CD4-positive, alpha-beta T cell treated with Interleukin-17A for 1 hour (primary cell): ENCODE data around the gene TEN1.
A peak's percentile ranks its signal among the peaks of the same experiment; 100 is the strongest.

Source experiments
- DNase-seq: peaks from one replicate; pipeline ENCODE4 v3.0.0-alpha.2; 2020

The TEN1 gene

GRCh38 chr17:75979705-75980187, 706 bp downstream of the TEN1 start:
- DNase-seq: no peak

DNA sequence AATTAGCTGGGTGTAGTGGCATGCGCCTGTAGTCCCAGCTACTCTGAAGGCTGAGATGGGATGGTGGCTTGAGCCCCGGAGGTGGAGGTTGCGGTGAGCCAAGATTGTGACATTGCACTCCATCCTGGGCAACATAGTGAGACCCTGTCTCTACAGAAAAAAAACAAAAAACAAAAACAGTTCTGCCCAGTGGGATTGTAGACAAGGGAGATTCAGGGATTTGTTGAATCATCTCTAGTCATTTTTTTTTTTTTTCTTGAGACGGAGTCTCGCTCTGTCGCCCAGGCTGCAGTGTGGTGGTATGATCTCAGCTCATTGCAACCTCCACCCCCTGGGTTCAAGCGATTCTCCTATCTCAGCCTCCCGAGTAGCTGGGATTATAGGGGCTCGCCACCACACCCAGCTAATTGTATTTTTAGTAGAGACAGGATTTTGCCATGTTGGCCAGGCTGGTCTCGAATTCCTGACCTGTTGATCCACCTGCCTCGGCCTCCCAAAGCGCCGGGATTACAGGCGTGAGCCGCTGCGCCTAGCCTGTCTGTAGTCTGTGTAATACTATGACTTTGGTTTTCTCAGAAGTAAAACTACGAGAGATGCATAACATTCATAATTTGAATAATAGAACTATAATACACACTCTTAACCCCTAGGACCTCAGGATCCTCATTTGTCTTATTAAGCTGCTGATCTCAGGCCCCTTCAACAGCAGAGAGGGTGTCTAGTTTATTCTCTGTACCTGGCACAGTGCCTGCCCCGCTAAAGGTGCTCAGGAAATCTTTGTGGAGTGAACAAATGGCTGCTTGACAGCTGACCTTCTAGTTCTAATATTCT, 1.4 kb downstream of the TEN1 start:
- DNase-seq: no peak

DNA sequence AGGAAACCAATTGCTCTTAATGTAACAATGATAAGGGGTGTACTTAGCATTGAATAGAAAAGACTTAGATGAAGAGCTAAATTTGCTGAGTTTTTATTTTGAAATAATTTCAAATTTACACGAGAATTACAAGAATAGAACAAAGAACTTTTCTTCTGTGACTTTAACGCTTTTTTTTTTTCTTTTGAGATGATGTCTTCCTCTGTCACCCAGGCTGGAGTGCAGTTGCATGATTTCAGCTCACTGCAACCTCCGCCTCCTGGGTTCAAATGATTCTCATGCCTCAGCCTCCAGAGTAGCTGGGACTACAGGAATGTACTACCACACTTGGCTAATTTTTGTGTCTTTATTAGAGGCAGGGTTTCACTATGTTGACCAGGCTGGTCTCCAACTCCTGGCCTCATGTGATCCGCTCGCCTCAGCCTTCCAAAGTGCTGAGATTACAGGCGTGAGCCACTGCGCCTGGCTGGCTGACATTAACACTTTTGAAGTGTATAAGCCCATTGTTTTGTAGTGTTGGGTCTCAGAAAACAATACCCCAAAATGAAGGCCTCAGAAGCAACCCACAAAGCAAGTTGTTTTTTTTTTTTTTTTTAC, 2.1 kb downstream of the TEN1 start:
- no peak for DNase-seq

DNA sequence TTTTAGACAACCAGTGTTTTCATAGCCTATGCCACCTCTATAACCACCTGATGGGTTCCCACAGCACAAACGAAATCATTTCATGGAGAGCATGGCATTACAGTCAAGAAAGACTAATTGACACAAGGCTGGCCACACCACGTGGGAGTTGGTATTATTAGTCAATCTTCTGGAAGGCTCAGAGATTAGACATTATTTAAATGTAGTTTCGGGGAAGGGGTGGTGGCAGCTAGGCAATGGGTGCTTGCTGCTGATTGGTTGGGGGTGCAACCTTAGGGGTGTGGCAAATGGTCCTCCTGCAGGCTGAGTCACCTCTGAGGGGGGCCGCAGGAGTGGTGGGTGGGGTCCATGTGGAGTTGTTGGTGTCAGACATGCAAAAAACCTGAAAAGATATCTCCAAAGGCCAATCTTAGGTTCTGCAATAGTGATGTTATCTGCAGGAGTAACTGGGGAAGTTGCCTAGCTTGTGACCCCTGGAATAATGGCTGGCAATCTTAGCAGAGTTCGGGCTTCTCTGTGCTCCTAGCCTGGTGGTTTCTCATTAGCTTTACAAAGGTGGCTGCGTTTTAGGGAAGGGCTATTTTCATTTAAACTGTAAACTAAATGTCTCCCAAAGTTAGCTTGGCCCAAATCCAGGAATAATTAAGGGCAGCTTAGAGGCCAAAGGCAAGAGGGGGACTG, 4.6 kb downstream of the TEN1 start:
- no peak for DNase-seq

- DNase-seq: no peak
These were observed 6.9 kb downstream of the TEN1 start for GRCh38 chr17:75985986-75986385.

DNA sequence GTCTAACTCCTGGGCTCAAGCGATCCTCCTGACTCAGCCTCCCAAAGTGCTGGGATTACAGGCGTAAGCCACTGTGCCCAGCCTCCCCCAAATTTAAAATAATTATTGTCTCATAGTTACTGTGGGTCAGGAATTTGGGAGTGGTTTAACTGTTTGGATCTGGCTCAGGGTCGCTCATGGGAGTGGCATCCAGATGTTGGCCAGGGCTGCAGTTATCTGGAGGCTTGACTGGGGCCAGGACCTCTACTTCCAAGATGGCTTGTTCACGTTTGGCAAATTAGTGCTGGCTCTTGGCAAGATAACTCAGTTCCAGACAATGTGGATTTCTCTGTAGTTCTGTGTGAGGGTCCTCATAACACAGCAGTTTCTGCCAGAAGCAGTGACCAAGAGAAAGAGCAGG, 8.0 kb downstream of the TEN1 start:
- no peak for DNase-seq

GRCh38 chr17:75991396-75991795, 12.4 kb downstream of the TEN1 start:
- no peak for DNase-seq

DNA sequence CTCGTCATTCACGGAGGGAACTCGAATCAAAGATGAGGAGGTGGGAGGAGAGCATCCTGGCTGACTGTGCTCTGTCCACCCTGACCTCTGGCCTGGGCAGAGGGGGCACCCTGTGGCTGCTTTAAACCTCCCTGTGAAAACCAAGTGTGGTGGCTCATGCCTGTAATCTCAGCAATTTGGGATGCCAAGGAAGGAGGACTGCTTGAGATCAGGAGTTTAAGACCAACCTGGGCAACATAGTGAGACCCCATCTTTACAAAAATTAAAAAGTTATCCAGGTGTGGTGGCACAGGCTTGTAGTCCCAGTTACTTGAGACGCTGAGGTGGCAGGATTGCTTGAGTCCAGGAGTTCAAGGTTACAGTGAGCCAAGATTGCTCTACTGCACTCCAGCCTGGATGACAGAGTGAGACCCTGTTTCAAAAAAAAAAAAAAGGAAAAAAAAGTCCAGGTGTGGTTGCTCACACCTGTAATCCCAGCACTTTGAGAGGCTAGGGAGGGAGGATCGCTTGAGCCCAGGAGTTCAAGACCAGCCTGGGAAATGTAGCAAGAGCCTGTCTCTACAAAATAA, 15.8 kb downstream of the TEN1 start:
- no peak for DNase-seq

GRCh38 chr17:75995385-75995925, 16.4 kb downstream of the TEN1 start:
- DNase-seq: no peak

GRCh38 chr17:75996665-75997590, 17.9 kb downstream of the TEN1 start:
- peak; percentile 52 for DNase-seq

DNA sequence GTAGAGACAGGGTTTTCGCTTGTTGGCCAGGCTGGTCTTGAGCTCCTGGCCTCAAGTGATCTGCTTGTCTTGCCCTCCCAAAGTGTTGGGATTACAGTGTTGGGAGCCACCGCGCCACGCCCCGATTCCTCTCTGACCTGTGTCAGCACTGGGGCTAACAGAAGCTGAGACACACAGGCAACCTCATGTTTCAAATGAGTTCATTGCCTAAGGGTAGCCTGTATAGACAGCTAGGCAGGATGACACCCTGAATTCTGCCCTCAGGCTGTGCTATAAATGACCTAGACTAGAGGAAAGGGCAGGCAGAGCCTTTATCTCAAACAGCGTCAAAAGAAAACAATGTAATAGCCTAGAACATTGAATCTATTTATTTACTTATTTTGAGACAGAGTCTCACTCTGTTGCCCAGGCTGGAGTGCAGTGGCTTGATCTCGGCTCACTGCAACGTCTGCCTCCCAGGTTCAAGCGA, 19.3 kb downstream of the TEN1 start:
- DNase-seq: no peak

- peak; percentile 53 for DNase-seq
These were observed 21.1 kb downstream of the TEN1 start for GRCh38 chr17:76000016-76000754.

DNA sequence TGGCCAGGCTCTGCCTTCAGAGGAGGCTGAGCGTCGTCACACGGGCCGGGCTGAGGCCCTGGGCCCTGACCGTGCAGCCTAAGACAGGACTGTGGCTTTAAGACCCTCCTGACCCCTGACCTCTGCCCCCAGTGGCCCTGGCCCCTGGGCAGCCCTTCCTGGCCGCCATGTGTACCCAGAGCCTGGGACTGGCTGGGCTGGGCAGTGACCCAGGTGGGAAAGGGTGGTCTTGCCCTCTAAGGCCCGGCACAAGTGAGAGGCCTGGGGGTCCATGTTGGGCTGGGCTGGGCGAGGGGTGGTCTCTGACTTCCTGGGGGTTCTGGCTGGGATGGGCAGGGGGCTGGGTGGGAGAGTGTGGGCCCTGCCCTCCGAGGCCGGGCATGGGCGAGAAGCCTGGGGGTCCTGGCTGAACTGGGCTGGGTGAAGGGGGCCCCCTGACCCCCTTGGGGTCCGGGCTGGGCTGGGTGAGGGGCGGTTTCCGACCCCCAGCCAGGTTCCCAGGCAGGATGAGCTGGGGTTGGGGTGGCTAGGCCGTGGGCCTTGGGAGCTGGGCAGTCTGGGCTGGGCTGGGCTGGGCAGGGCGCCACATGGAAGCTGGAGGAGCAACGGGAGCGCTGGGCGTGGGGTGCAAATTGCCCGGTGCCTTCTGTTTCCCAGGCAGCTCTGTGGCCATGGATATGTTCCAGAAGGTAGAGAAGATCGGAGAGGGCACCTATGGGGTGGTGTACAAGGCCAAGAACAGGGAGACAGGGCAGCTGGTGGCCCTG, 21.9 kb downstream of the TEN1 start, which contains the start of gene CDK3:
CDK3 (plus strand) TSS at position 101 of the 767 bp plus-strand sequence; CDS start at position 672, 571 bp downstream.
- no peak for DNase-seq

- DNase-seq: no peak
These were observed 23.1 kb downstream of the TEN1 start for GRCh38 chr17:76002100-76002499.

GRCh38 chr17:76003915-76004314, 24.9 kb downstream of the TEN1 start:
- DNase-seq: no peak

DNA sequence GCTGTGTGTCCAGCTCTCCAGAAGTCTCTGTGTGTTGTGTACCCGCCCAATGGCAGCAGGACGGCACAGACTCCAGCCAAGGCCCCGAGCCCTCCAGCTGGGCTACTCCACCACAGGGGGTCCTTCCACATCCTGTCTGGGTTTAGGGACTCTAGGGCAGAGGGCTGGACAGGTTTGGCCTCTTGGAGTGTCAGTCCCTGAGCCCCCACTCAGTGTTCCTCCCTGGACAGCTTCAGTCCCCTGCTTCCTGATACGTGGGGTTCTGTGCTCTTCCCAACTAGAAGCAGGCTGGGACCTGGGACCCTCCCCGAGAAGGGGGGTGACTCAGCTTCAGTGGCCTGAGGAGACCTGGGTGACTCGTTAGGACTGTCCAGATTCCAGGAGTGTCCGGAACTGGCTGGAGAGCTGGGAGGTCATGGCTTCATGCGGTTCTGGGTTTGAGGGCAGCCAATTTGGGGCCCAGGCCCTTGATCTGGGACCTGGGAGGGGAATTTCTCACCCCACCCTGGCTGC, 25.8 kb downstream of the TEN1 start:
- DNase-seq: no peak

DNA sequence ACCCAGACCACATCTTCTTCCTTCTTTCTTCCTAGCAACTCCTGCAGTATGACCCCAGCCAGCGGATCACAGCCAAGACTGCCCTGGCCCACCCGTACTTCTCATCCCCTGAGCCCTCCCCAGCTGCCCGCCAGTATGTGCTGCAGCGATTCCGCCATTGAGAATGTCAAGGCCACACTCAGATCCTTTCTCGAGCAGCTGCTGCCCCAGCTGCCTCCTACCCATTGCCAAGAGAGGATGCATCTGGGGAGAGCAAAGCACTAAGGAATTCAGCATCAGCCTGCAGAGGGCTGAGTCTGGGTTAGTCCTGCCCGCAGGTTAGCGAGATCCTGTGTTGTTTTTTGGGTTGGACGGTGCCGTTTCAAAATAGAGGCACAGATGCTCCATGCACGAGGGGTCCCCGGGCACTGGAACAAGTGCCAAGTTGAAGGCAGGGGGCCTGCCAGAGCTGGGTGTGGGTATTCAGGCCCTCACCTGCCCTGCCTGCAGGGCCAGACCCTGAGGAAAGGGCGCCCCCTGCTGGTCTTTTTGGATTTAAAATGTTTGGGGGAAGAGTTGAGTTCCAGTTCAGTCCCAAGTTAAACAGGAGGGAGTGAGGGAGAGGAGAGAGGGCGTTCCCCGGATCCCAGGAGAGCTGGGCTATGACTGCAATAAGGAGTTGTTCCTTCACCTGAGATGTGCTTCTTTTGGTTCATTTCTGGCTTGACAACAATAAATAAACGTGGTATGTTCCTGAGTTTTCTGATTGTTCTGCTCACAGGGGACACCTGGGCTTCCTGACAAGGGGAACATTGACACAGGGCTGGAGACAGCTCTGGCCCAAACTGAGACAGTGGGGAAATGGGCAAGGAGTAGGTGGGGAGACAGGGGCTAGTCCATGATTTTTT, 26.5 kb downstream of the TEN1 start:
- DNase-seq: peak; percentile 82

DNA sequence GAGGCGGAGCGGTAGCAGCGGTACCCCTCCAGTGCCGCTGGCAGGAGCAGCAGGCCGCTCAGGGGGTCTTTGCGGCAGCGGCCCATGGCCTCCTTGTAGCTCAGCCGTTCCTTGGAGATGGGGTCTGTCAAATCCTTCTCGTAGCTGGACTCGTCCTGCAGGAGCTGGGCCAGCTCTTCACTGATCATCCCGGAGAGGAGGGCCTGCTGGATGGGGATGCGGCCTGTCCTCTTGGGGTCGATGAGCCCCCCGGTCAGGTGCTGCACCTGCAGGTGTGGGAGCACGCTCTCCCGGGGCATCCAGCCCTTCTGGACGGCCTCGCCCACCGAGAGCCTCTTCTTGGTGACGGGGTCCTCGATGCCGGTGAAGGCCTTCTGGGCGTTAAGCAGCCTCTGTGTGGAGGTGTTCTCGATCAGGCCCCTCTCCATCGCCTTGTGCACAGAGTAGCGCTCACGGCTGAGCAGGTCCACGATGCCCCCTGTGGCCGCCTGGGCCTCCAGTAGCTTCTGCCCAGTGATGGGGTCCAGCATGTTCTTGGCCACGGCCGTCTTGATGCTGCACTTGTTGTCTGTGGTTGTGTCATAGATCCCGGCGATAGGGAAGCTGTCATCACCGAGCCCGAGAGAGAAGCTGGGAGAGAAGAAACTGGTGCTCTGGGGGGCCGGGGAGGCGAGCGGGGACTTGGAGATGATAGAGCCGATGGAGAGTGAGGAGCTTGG, 28.2 kb downstream of the TEN1 start:
- DNase-seq: no peak
